Chondrocyte (in vitro differentiated cells): ENCODE results near the gene USP28. TPM values are rescaled to one million over a fixed set of nuclear protein-coding genes. Genes with fewer than 3 reads are reported as not detected.
"Not testable (repeated sequence)": the region's sequence is repeated elsewhere in the genome, so short reads cannot be mapped to it uniquely, and the experiment has no call there.

Experiments
- DNase-seq: peaks from one replicate; pipeline ENCODE4 v3.0.0; 2021; ENCODE audit warnings: mixed read lengths, low spot score
- H3K27ac Mint-ChIP-seq: one replicate; pipeline ENCODE4 v1.8.0; 2021; ENCODE audit warnings: mild to moderate bottlenecking, moderate library complexity, mixed read lengths; ENCODE audit not compliant: unreplicated experiment
- H3K27me3 Mint-ChIP-seq: 2 replicates; pipeline ENCODE4 v1.8.0; 2021; ENCODE audit warnings: low read depth, mixed read lengths
- H3K36me3 Mint-ChIP-seq: 2 replicates; pipeline ENCODE4 v1.8.0; 2021; ENCODE audit warnings: low read depth, mixed read lengths
- H3K4me1 Mint-ChIP-seq: 2 replicates; pipeline ENCODE4 v1.8.0; 2021; ENCODE audit warnings: low read depth, mild to moderate bottlenecking, mixed read lengths
- H3K4me3 Mint-ChIP-seq: one replicate; pipeline ENCODE4 v1.8.0; 2021; ENCODE audit warnings: mild to moderate bottlenecking, moderate library complexity, mixed read lengths; ENCODE audit not compliant: unreplicated experiment
- H3K9me3 Mint-ChIP-seq: 2 replicates; pipeline ENCODE4 v1.8.0; 2021; ENCODE audit warnings: low read depth, mixed read lengths
- total RNA-seq: library from RNA; stranded (reverse); gene quantifications from 3 replicates; pipeline ENCODE4 v1.2.1, GENCODE V29; 2021
- TF ChIP-seq, protein P1 (sequence below): fragments of 200-600 bp; sonication (generic); IDR thresholded peaks from 2 replicates; pipeline ENCODE4 v1.5.0; 2021; ENCODE audit warnings: antibody characterized with exemption, mild to moderate bottlenecking, moderate library complexity

Gene USP28
- total RNA-seq, 1 donor from 2014 or later, result 34.1 TPM

DNA sequence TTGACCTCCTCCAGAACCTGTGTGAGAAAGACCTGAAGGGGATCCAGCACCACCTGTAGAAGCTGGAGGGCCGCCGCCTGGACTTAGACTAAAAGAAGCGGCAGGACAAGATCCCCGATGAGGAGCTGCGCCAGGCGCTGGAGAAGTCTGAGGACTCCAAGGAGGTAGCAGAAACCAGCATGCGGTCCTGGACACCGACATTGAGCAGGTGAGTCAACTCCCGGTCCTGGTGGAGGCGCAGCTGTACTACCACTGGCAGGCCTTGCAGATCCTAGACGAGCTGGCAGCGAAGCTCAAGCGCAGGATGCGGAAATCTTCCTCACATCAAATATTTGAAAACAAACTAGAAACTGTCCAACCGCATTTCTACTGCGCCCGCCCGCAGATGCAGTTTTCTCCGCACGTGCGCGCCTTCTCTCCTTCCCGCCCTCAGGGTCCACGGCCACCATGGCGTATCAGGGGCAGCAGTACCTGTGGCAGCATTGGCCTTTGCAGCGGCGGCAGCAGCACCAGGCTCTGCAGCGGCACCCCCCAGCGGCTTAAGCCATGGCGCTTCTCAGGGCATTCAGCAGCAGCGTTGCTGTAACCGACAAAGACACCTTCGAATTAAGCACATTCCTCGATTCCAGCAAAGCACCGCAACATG lies 85.6 kb downstream of the USP28 start:
- no peaks in the 10 kb centered on the region for H3K4me1 Mint-ChIP-seq
- TF ChIP-seq, protein P1, sequence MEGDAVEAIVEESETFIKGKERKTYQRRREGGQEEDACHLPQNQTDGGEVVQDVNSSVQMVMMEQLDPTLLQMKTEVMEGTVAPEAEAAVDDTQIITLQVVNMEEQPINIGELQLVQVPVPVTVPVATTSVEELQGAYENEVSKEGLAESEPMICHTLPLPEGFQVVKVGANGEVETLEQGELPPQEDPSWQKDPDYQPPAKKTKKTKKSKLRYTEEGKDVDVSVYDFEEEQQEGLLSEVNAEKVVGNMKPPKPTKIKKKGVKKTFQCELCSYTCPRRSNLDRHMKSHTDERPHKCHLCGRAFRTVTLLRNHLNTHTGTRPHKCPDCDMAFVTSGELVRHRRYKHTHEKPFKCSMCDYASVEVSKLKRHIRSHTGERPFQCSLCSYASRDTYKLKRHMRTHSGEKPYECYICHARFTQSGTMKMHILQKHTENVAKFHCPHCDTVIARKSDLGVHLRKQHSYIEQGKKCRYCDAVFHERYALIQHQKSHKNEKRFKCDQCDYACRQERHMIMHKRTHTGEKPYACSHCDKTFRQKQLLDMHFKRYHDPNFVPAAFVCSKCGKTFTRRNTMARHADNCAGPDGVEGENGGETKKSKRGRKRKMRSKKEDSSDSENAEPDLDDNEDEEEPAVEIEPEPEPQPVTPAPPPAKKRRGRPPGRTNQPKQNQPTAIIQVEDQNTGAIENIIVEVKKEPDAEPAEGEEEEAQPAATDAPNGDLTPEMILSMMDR, result no peak
- H3K27me3 Mint-ChIP-seq, result peaks cover 5% of the 10 kb centered on the region
- no peak overlapping the region for H3K4me3 Mint-ChIP-seq
- H3K36me3 Mint-ChIP-seq, result no peaks in the 10 kb centered on the region
- no peak for DNase-seq
- H3K27ac Mint-ChIP-seq, result no peak overlapping the region
- no peaks in the 10 kb centered on the region for H3K9me3 Mint-ChIP-seq

DNA sequence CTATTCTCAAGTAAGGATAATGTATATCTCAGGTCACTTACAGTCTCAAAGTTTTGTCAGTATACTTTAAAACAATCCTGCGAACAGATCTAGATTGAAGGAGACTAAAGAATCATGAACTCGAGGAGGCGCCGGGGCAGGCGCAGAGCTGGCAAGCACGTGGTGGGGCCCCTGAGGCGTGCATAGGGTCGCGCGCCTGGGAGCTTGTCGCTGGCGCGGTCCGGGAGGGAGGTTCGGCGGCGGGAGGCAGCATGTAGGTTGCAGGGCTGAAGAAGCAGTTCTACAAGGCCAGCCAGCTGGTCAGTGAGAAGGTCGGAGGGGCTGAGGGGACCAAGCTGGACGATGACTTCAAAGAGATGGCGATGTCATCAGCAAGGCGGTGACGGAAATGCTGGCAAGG lies 86.4 kb downstream of the USP28 start:
- H3K4me1 Mint-ChIP-seq, H3K36me3 Mint-ChIP-seq, H3K27ac Mint-ChIP-seq, H3K9me3 Mint-ChIP-seq, H3K4me3 Mint-ChIP-seq, DNase-seq: not testable (repeated sequence)
- H3K27me3 Mint-ChIP-seq, result peaks cover 11% of the 10 kb centered on the region

DNA sequence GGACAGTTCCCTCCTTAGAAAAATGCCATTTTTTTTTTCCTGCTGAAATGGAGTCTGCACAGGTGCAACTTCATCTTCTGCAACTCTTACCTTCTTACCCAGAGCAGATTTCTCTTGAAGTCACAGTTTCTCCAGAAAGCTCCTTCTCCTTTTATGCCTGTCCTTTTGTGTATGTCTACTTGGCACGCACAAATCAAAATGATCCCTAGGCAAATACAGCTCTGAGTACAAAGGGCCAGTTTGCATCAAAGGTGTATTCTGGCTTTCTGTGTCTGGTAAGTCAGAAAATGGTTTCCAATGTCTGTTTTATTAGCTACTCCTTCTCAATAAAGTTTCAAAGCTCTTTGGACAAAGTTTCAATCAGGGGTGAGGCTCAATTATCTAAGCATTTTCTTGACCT lies 93.2 kb downstream of the USP28 start:
- Mint-ChIP-seq H3K4me3 (no peak overlapping the region), H3K36me3 (no peaks in the 10 kb centered on the region), H3K27me3 (peaks cover 26% of the 10 kb centered on the region), H3K27ac (no peak overlapping the region), H3K4me1 (peaks cover 8% of the 10 kb centered on the region), H3K9me3 (no peaks in the 10 kb centered on the region)
- TF ChIP-seq, protein P1, result no peak
- no peak for DNase-seq

DNA sequence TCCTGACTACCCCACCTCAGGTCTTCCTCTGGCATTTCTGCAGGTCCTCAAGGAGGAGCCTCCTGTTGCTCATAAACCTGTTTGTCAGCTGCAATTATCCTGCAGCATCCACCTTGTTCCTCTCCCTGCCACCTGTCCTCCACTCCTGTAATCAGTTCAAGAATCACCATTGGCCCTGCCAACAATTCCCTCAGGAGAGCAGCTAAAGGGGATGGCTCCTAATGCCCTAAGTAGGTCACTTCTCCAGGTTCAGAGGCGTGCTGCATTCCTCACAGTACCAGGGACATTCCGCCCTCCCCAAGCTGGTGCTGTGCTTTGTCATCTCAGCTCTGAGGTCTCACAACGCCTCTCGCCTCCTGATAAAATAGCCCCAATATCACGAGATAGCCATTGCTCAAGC lies 93.7 kb downstream of the USP28 start:
- H3K36me3 Mint-ChIP-seq, result no peaks in the 10 kb centered on the region
- no peak for DNase-seq
- H3K4me3 Mint-ChIP-seq, result no peak overlapping the region
- H3K27me3 Mint-ChIP-seq, result peaks cover 26% of the 10 kb centered on the region
- no peaks in the 10 kb centered on the region for H3K9me3 Mint-ChIP-seq
- H3K27ac Mint-ChIP-seq, result no peak overlapping the region
- H3K4me1 Mint-ChIP-seq, result peaks cover 8% of the 10 kb centered on the region
- TF ChIP-seq, protein P1, result no peak

DNA sequence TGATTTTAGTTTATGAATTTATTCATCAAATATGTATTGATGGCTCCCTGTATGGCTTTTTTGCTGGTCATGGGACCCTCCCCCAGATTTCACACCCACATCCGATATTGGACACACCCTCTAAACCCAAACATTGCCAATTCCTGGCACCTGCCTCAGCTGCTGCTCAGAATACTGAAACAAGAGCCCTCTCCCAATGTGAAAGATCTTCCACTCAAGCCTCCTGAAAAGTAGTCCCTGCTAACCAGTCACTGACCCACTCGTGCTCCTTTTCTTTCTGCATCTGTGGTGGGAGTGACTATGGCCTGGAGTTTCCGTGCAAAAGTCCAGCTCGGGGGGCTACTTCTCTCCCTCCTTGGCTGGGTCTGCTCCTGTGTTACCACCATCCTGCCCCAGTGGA lies 95.9 kb downstream of the USP28 start, which contains the start of gene CLDN25:
Gene CLDN25 (plus strand): TSS at position 301 of the 400 bp plus-strand sequence. CDS start 0 bp downstream, at position 301.
- peaks cover 8% of the 10 kb centered on the region for H3K4me1 Mint-ChIP-seq
- DNase-seq, result no peak
- H3K4me3 Mint-ChIP-seq, result no peak within 1 kb of the TSS
- TF ChIP-seq, protein P1, result no peak
- no peaks in the 10 kb centered on the region for H3K36me3 Mint-ChIP-seq
- no peaks in the 10 kb centered on the region for H3K9me3 Mint-ChIP-seq
- no peak within 1 kb of the TSS for H3K27ac Mint-ChIP-seq
- peaks cover 31% of the 10 kb centered on the region for H3K27me3 Mint-ChIP-seq
